NB4 (cell line): ENCODE data around the gene NRG3.

Experiments
- POLR2A ChIP-seq: IDR thresholded peaks from 2 replicates; pipeline ENCODE4 v1.6.1; 2011; ENCODE audit warnings: mild to moderate bottlenecking; ENCODE audit not compliant: insufficient read length; ENCODE audit errors: extremely low read depth
- TF ChIP-seq, protein P1 (sequence below): IDR thresholded peaks from one replicate; pipeline ENCODE4 v1.5.1; 2012; ENCODE audit warnings: low read depth, low read length

GRCh38 chr10:82429302-82429701, 554.3 kb downstream of the NRG3 start:
- TF ChIP-seq, protein P1, sequence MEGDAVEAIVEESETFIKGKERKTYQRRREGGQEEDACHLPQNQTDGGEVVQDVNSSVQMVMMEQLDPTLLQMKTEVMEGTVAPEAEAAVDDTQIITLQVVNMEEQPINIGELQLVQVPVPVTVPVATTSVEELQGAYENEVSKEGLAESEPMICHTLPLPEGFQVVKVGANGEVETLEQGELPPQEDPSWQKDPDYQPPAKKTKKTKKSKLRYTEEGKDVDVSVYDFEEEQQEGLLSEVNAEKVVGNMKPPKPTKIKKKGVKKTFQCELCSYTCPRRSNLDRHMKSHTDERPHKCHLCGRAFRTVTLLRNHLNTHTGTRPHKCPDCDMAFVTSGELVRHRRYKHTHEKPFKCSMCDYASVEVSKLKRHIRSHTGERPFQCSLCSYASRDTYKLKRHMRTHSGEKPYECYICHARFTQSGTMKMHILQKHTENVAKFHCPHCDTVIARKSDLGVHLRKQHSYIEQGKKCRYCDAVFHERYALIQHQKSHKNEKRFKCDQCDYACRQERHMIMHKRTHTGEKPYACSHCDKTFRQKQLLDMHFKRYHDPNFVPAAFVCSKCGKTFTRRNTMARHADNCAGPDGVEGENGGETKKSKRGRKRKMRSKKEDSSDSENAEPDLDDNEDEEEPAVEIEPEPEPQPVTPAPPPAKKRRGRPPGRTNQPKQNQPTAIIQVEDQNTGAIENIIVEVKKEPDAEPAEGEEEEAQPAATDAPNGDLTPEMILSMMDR, result no peak
- TF ChIP-seq POLR2A, result no peak
